ENCODE measurements around the gene ASIP. TPM values are rescaled to one million over a fixed set of nuclear protein-coding genes. Genes with fewer than 3 reads are reported as not detected.

Gene ASIP
- total and polyA plus RNA-seq, 2 of the 4 experiments (the other 2 are of a cell fraction) = not detected

GRCh38 chr20:34282041-34282440, 40.8 kb downstream of the ASIP start:
- Histone ChIP-seq H3K27me3 (ENCODE audit: control insufficient read depth, insufficient read depth, low read length) (no peaks in the 10 kb centered on the region), H4K91ac (ENCODE audit: insufficient read depth, low read depth, low read length) (no peak overlapping the region), H3K9ac (ENCODE audit: low read depth, low read length) (no peak overlapping the region), H2AFZ (replicated peaks; ENCODE audit: low read length, poor library complexity) (no peak overlapping the region), H3K4me2 (ENCODE audit: low read depth, low read length) (no peak overlapping the region), H2BK15ac (ENCODE audit: low read depth, low read length) (no peak overlapping the region), H3K4me3 (ENCODE audit: insufficient read depth, low read depth, low read length) (no peak overlapping the region), H2AK5ac (ENCODE audit: low read depth, low read length) (no peak overlapping the region), H3K23ac (ENCODE audit: low read depth, low read length) (no peak overlapping the region), H2BK5ac (ENCODE audit: low read depth, low read length, poor library complexity, severe bottlenecking) (no peak overlapping the region), H3K18ac (ENCODE audit: low read depth, low read length) (no peak overlapping the region), H3K4me1 (ENCODE audit: control insufficient read depth, insufficient read depth, low read length) (no peaks in the 10 kb centered on the region), H4K20me1 (ENCODE audit: insufficient read depth, low read length) (no peaks in the 10 kb centered on the region), H3K9me3 (ENCODE audit: control insufficient read depth, insufficient read depth, low read length) (no peaks in the 10 kb centered on the region), H3K56ac (ENCODE audit: extremely low read depth, insufficient read depth, low read length) (no peak overlapping the region), H2BK120ac (ENCODE audit: low read depth, low read length) (no peak overlapping the region), H2AK9ac (replicated peaks; ENCODE audit: low read depth, low read length, poor library complexity) (no peak overlapping the region), H2BK20ac (ENCODE audit: low read depth, low read length) (no peak overlapping the region), H4K8ac (ENCODE audit: low read depth in 2 of 2, low read length in 2 of 2) (no peak overlapping the region), H3K9me1 (ENCODE audit: insufficient read depth, low read length) (0 out of 2 replicates have a peak, but pooled peaks cover 4% of the 10 kb centered on the region), H3K36me3 (ENCODE audit: control insufficient read depth, insufficient read depth, low read length) (peaks cover 60% of the 10 kb centered on the region), H3K79me1 (ENCODE audit: low read depth in 1 of 2, low read length in 2 of 2) (no peaks in the 10 kb centered on the region; a peak in 1 of 4 replicates), H3K27ac (ENCODE audit: insufficient read depth, low read length) (no peak overlapping the region), H3K14ac (replicated peaks; ENCODE audit: low read depth, low read length) (no peak overlapping the region), H3K4ac (ENCODE audit: low read depth, low read length) (no peak overlapping the region), H4K5ac (ENCODE audit: low read depth, low read length) (no peak overlapping the region)
- ChIA-PET POLR2A (ENCODE audit: unreplicated experiment) (no interaction called here), CTCF (no interaction called here)
- no peak for TF ChIP-seq MAZ (IDR thresholded peaks at IDR 0.05; ENCODE audit: borderline replicate concordance, low read depth, low read length)
- no peak for TF ChIP-seq RAD21 (IDR thresholded peaks at IDR 0.05; ENCODE audit: low read length)
- no peak for TF ChIP-seq NFE2L2 (IDR thresholded peaks at IDR 0.05; ENCODE audit: low read depth, low read length)
- no peak for TF ChIP-seq BHLHE40 (IDR thresholded peaks at IDR 0.05; ENCODE audit: low read depth, low read length)
- TF ChIP-seq FOS (IDR thresholded peaks at IDR 0.05; ENCODE audit: low read depth, low read length) = no peak
- no peak for TF ChIP-seq RCOR1 (IDR thresholded peaks at IDR 0.05; ENCODE audit: insufficient replicate concordance, low read length)
- no peak for TF ChIP-seq POLR2A (IDR thresholded peaks at IDR 0.05; ENCODE audit: low read depth, low read length)
- no peak for TF ChIP-seq ELK1 (IDR thresholded peaks at IDR 0.05; ENCODE audit: borderline replicate concordance, low read depth, low read length)
- TF ChIP-seq USF2 (IDR thresholded peaks at IDR 0.05; ENCODE audit: low read depth, low read length) = no peak
- no peak for TF ChIP-seq MAFK (IDR thresholded peaks at IDR 0.05; ENCODE audit: low read depth, low read length)
- DNase-seq (no peak), ATAC-seq (ENCODE audit: low read depth) (no peak)
- no CpG with 5 or more reads among the region's 4 CpGs for WGBS, 2 experiments (ENCODE audit: extremely low coverage in 2 of 2, insufficient read length in 1 of 2)
- intact Hi-C loops (cut with micrococcal nuclease) (no loop called here), in situ Hi-C loops (cut with MboI; ENCODE audit: low sequenced_read_pairs) (loop anchor here (10.0 kb wide), 1 partner anchor 87 kb away; no protein-coding TSS in a partner anchor), dilution Hi-C loops (cut with HindIII; ENCODE audit: low sequenced_read_pairs, unreplicated experiment) (no loop called here)
- BruUV-seq (replicated peaks) = no TSS peak
